HepG2 (cell line): ENCODE measurements around the gene TLCD3B. TPM values are rescaled to one million over a fixed set of nuclear protein-coding genes. Genes with fewer than 3 reads are reported as not detected.

Source experiments
- CC2D1A ChIP-seq: sonication (generic); formaldehyde crosslinking; IDR thresholded peaks from 2 replicates; pipeline ENCODE4 v1.8.1; 2023; ENCODE audit warnings: mild to moderate bottlenecking, missing genetic modification reagents
- FLYWCH1 ChIP-seq: sonication (generic); formaldehyde crosslinking; IDR thresholded peaks from 2 replicates; pipeline ENCODE4 v1.8.1; 2023; ENCODE audit warnings: mild to moderate bottlenecking, missing genetic modification reagents
- HES4 ChIP-seq: sonication (generic); formaldehyde crosslinking; IDR thresholded peaks from 2 replicates; pipeline ENCODE4 v1.9.0; 2021; ENCODE audit warnings: mild to moderate bottlenecking, missing genetic modification reagents, borderline replicate concordance
- IRF2 ChIP-seq: IDR thresholded peaks from 2 replicates; pipeline ENCODE4 v1.6.1; 2018; ENCODE audit warnings: missing genetic modification reagents, missing compliant biosample characterization
- KLF6 ChIP-seq: IDR thresholded peaks from 2 replicates; pipeline ENCODE4 v1.8.0; 2016; ENCODE audit warnings: missing biosample characterization, missing genetic modification reagents
- MAF1 ChIP-seq: sonication (generic); formaldehyde crosslinking; IDR thresholded peaks from 2 replicates; pipeline ENCODE4 v1.5.0; 2020; ENCODE audit warnings: missing genetic modification reagents, borderline replicate concordance
- PREB ChIP-seq: sonication (generic); formaldehyde crosslinking; IDR thresholded peaks from 2 replicates; pipeline ENCODE4 v1.4.0; 2020; ENCODE audit warnings: missing genetic modification reagents
- SKI ChIP-seq: fragments of 450-650 bp; IDR thresholded peaks from one replicate; pipeline ENCODE4 v1.6.1; 2018; ENCODE audit warnings: mild to moderate bottlenecking; ENCODE audit not compliant: partially characterized antibody
- SMAD1 ChIP-seq: sonication (generic); formaldehyde crosslinking; IDR thresholded peaks from 2 replicates; pipeline ENCODE4 v1.4.0; 2020; ENCODE audit warnings: missing genetic modification reagents, low read depth, mild to moderate bottlenecking, borderline replicate concordance
- SOX5 ChIP-seq: IDR thresholded peaks from 2 replicates; pipeline ENCODE4 v1.6.1; 2016; ENCODE audit warnings: borderline replicate concordance
- TGIF2 ChIP-seq: IDR thresholded peaks from 2 replicates; pipeline ENCODE4 v1.6.1; 2016; ENCODE audit warnings: control low read depth, missing compliant biosample characterization
- TSC22D2 ChIP-seq: sonication (generic); formaldehyde crosslinking; IDR thresholded peaks from 2 replicates; pipeline ENCODE4 v1.5.1; 2020; ENCODE audit warnings: missing genetic modification reagents, mild to moderate bottlenecking, borderline replicate concordance
- ZBTB1 ChIP-seq: sonication (generic); formaldehyde crosslinking; IDR thresholded peaks from 2 replicates; pipeline ENCODE4 v1.4.0; 2020; ENCODE audit warnings: missing genetic modification reagents, borderline replicate concordance
- ZNF432 ChIP-seq: sonication (generic); formaldehyde crosslinking; IDR thresholded peaks from 2 replicates; pipeline ENCODE4 v1.5.0; 2020; ENCODE audit warnings: missing genetic modification reagents, mild to moderate bottlenecking, borderline replicate concordance
- ZNF577 ChIP-seq: sonication (generic); formaldehyde crosslinking; IDR thresholded peaks from 2 replicates; pipeline ENCODE4 v1.4.0; 2020; ENCODE audit warnings: mild to moderate bottlenecking, low read depth, missing genetic modification reagents, borderline replicate concordance
- ZNF737 ChIP-seq: sonication (generic); formaldehyde crosslinking; IDR thresholded peaks from 2 replicates; pipeline ENCODE4 v1.5.0; 2020; ENCODE audit warnings: missing genetic modification reagents, mild to moderate bottlenecking, borderline replicate concordance
- ZSCAN25 ChIP-seq: sonication (generic); formaldehyde crosslinking; IDR thresholded peaks from 2 replicates; pipeline ENCODE4 v1.8.0; 2022; ENCODE audit warnings: mild to moderate bottlenecking, missing genetic modification reagents
- polyA plus RNA-seq, 8 experiments: library from polyadenylated mRNA; depleted of rRNA in 3 of 8; stranded (reverse) in 7 of 8; unstranded in 1 of 8; fragments of >200 nt; fragmentation: Illumina TruSeq in 4 of 8; extraction: Trizol in 4 of 8; gene quantifications; 2 replicates each; pipeline versions ENCODE4 v1.2.1 to v1.2.3, GENCODE V29; 2011 to 2016; ENCODE audit warnings: low read depth in 4 of 8, missing spikeins in 1 of 8, mixed read lengths in 1 of 8; ENCODE audit not compliant: insufficient read depth in 1 of 8
- total RNA-seq, 5 experiments: library from RNA; depleted of rRNA; stranded (reverse); fragments of >200 nt; fragmentation: Illumina TruSeq; extraction: Trizol; gene quantifications; 2 replicates each; pipeline ENCODE4 v1.2.3, GENCODE V29; 2016; ENCODE audit warnings: low read depth in 1 of 5
- TF ChIP-seq, protein P1 (sequence below): sonication (generic); formaldehyde crosslinking; IDR thresholded peaks from 2 replicates; pipeline ENCODE4 v1.8.0; 2022; ENCODE audit warnings: mild to moderate bottlenecking, missing genetic modification reagents
- TF ChIP-seq, protein P2 (sequence below): sonication (generic); formaldehyde crosslinking; IDR thresholded peaks from 2 replicates; pipeline ENCODE4 v1.5.0; 2020; ENCODE audit warnings: mild to moderate bottlenecking, missing genetic modification reagents, borderline replicate concordance
- TF ChIP-seq, protein P3 (sequence below): sonication (generic); formaldehyde crosslinking; IDR thresholded peaks from 2 replicates; pipeline ENCODE4 v1.9.0; 2021; ENCODE audit warnings: missing genetic modification reagents, mild to moderate bottlenecking, borderline replicate concordance

Gene TLCD3B
- total and polyA plus RNA-seq, 2 of the 13 experiments (the other 11 are each of a cell fraction or from before 2014, with no cell fraction given) = not detected

DNA sequence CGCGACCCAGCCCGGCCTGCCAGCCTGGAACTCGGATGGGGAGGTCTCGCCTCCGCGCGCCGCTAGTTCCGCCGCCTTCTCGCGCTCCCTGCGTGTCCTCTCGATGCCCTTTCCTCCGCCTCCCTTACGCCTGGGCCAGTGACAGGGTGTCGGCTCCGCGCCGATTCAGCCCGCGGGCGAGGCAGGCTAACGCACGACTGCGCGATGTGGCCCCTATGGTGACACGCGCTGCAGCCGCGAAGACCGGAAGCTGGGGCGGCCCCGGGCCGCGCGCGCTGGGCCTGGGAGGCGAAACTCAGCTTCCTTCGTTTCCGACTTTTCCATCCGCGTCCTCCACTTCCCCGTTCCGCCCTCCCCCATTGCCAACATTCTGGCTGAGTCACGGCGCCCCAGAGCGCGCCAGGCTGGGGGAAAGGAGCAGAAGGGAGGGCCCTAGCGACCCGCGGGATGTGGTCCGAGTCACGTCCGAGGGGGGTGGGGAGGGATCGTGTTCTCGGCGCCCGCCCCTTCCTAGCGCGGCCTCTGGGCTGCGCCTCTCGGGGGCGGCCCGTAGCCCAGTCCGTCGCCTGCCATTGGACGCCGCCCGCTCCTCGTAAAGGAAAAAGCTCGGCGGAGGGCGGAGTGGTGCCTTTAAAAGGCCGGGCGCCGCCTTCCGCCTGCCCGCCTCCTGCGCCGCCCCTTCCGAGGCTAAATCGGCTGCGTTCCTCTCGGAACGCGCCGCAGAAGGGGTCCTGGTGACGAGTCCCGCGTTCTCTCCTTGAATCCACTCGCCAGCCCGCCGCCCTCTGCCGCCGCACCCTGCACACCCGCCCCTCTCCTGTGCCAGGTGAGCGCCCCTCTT is 34.3 kb upstream of the TLCD3B start, which contains the start of gene ALDOA (continued):
- TF ChIP-seq IRF2 (CRISPR knock-in tag) (peak; percentile 77), ZSCAN25 (CRISPR knock-in tag) (peak; percentile 90), KLF6 (CRISPR knock-in tag) (peak; percentile 96), MAF1 (CRISPR knock-in tag) (peak; percentile 74), ZNF737 (CRISPR knock-in tag) (no peak; the same call in 1 of the 2 replicates), SKI (peak; percentile 60), HES4 (peak; percentile 99), SOX5 (CRISPR knock-in tag) (peak; percentile 75; the same call in 1 of the 2 replicates), FLYWCH1 (CRISPR knock-in tag) (peak; percentile 94), TGIF2 (CRISPR knock-in tag) (peak; percentile 76), CC2D1A (0 out of 2 replicates have a peak, but pooled peaks have one; percentile 79), TSC22D2 (CRISPR knock-in tag) (peak; percentile 72), SMAD1 (CRISPR knock-in tag) (no peak; the same call in 1 of the 2 replicates), ZNF432 (CRISPR knock-in tag) (peak; percentile 94), ZNF577 (no peak), ZBTB1 (CRISPR knock-in tag) (0 out of 2 replicates have a peak, but pooled peaks have one; percentile 15), PREB (CRISPR knock-in tag) (0 out of 2 replicates have a peak, but pooled peaks have one; percentile 65)
- TF ChIP-seq, protein P1, sequence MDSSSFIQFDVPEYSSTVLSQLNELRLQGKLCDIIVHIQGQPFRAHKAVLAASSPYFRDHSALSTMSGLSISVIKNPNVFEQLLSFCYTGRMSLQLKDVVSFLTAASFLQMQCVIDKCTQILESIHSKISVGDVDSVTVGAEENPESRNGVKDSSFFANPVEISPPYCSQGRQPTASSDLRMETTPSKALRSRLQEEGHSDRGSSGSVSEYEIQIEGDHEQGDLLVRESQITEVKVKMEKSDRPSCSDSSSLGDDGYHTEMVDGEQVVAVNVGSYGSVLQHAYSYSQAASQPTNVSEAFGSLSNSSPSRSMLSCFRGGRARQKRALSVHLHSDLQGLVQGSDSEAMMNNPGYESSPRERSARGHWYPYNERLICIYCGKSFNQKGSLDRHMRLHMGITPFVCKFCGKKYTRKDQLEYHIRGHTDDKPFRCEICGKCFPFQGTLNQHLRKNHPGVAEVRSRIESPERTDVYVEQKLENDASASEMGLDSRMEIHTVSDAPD (CRISPR knock-in tag) = no peak
- TF ChIP-seq, protein P2, sequence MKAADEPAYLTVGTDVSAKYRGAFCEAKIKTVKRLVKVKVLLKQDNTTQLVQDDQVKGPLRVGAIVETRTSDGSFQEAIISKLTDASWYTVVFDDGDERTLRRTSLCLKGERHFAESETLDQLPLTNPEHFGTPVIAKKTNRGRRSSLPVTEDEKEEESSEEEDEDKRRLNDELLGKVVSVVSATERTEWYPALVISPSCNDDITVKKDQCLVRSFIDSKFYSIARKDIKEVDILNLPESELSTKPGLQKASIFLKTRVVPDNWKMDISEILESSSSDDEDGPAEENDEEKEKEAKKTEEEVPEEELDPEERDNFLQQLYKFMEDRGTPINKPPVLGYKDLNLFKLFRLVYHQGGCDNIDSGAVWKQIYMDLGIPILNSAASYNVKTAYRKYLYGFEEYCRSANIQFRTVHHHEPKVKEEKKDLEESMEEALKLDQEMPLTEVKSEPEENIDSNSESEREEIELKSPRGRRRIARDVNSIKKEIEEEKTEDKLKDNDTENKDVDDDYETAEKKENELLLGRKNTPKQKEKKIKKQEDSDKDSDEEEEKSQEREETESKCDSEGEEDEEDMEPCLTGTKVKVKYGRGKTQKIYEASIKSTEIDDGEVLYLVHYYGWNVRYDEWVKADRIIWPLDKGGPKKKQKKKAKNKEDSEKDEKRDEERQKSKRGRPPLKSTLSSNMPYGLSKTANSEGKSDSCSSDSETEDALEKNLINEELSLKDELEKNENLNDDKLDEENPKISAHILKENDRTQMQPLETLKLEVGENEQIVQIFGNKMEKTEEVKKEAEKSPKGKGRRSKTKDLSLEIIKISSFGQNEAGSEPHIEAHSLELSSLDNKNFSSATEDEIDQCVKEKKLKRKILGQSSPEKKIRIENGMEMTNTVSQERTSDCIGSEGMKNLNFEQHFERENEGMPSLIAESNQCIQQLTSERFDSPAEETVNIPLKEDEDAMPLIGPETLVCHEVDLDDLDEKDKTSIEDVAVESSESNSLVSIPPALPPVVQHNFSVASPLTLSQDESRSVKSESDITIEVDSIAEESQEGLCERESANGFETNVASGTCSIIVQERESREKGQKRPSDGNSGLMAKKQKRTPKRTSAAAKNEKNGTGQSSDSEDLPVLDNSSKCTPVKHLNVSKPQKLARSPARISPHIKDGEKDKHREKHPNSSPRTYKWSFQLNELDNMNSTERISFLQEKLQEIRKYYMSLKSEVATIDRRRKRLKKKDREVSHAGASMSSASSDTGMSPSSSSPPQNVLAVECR (CRISPR knock-in tag) = peak; percentile 97
- TF ChIP-seq, protein P3, sequence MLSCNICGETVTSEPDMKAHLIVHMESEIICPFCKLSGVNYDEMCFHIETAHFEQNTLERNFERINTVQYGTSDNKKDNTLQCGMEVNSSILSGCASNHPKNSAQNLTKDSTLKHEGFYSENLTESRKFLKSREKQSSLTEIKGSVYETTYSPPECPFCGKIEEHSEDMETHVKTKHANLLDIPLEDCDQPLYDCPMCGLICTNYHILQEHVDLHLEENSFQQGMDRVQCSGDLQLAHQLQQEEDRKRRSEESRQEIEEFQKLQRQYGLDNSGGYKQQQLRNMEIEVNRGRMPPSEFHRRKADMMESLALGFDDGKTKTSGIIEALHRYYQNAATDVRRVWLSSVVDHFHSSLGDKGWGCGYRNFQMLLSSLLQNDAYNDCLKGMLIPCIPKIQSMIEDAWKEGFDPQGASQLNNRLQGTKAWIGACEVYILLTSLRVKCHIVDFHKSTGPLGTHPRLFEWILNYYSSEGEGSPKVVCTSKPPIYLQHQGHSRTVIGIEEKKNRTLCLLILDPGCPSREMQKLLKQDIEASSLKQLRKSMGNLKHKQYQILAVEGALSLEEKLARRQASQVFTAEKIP (CRISPR knock-in tag) = no peak
